Renal cortex interstitium (tissue), 15 donors: ENCODE measurements around the gene PHOX2B. TPM values are rescaled to one million over a fixed set of nuclear protein-coding genes. Genes with fewer than 3 reads are reported as not detected.

Experiments
- DNase-seq, 11 donors: peaks; one replicate each; pipeline ENCODE4 v3.0.0-alpha.2; 2013; ENCODE audit warnings: low read depth in 9 of 11, low spot score in 4 of 11; ENCODE audit errors: extremely low read depth in 1 of 11
- long read RNA-seq, 16 experiments: transcript quantifications; one replicate each; lab custom pipeline, GENCODE V29; 2026
- polyA plus RNA-seq, 3 donors: library from polyadenylated mRNA; unstranded; fragments of 120-200 nt; gene quantifications; one replicate each; pipeline ENCODE4 v1.2.1, GENCODE V29; 2013; ENCODE audit not compliant: insufficient read length in 3 of 3

PHOX2B gene
- under 1 TPM in 2 of 3 donors, not detected in 1; 0.09 to 0.24 TPM for polyA plus RNA-seq
- long read RNA-seq, donor 1, result 0 reads
- long read RNA-seq, donor 2, partial matches to known transcripts, result 0 of 2 reads
- long read RNA-seq, donor 2, other reads (novel, unspliced or antisense), result 0 of 2 reads
- long read RNA-seq, donor 3, result 0 reads
- long read RNA-seq, donor 4, result 0 reads
- long read RNA-seq, donor 5, result 0 reads
- long read RNA-seq, donor 6, result 0 reads
- long read RNA-seq, donor 7, result 0 reads
- long read RNA-seq, donor 8, result 0 reads
- long read RNA-seq, donor 9, result 0 reads
- long read RNA-seq, donor 10, result 0 reads
- long read RNA-seq, donor 11, result 0 reads
- long read RNA-seq, donor 12, result 0 reads
- long read RNA-seq, donor 13, result 0 reads
- long read RNA-seq, donor 14, result 0 reads
- long read RNA-seq, donor 15, result 0 reads
- long read RNA-seq, donor 16, result 0 reads

- no peak for DNase-seq
Observed at GRCh38 chr4:41748571-41749475, at the start of gene PHOX2B. Gene PHOX2B (minus strand): TSS chr4:41748725. CDS start chr4:41748610, 115 bp downstream.

- peak in 5 of 11 donors; percentile 8 to 32 (median 18) for DNase-seq
Observed at GRCh38 chr4:41797260-41797659, 48.7 kb upstream of the PHOX2B start.

- DNase-seq, result no peak
Observed at GRCh38 chr4:41796545-41797210, 48.2 kb upstream of the PHOX2B start.

GRCh38 chr4:41795796-41796385 is 47.4 kb upstream of the PHOX2B start:
- DNase-seq, result no peak

- DNase-seq, result no peak
Observed at GRCh38 chr4:41792166-41792565, 43.6 kb upstream of the PHOX2B start.

- no peak for DNase-seq
Observed at GRCh38 chr4:41791557-41791956, 43.0 kb upstream of the PHOX2B start.

- DNase-seq, result no peak
Observed at GRCh38 chr4:41787931-41788330, 39.4 kb upstream of the PHOX2B start.

- no peak for DNase-seq
Observed at GRCh38 chr4:41785665-41786064, 37.1 kb upstream of the PHOX2B start.

GRCh38 chr4:41784191-41784979 is 35.9 kb upstream of the PHOX2B start:
- no peak for DNase-seq

GRCh38 chr4:41776466-41776865 is 27.9 kb upstream of the PHOX2B start:
- DNase-seq, result no peak

GRCh38 chr4:41763729-41764128 is 15.2 kb upstream of the PHOX2B start:
- no peak for DNase-seq

GRCh38 chr4:41758884-41759283 is 10.4 kb upstream of the PHOX2B start:
- DNase-seq, result no peak

- DNase-seq, result no peak
Observed at GRCh38 chr4:41757521-41758156, 9.1 kb upstream of the PHOX2B start.

GRCh38 chr4:41753942-41754341 is 5.4 kb upstream of the PHOX2B start:
- no peak for DNase-seq

- no peak for DNase-seq
Observed at GRCh38 chr4:41752081-41752836, 3.7 kb upstream of the PHOX2B start.

- DNase-seq, result no peak
Observed at GRCh38 chr4:41751449-41752061, 3.0 kb upstream of the PHOX2B start.
